NCI-H2171 (cell line): Measurements from ENCODE around the gene RNGTT.
A peak's percentile ranks its signal among the peaks of the same experiment; 100 is the strongest.
"Not testable (repeated sequence)": the region's sequence is repeated elsewhere in the genome, so short reads cannot be mapped to it uniquely, and the experiment has no call there.

Experiments
- DNase-seq: peaks from one replicate; lab custom pipeline; 2025; lab: John Stamatoyannopoulos, UW

Gene RNGTT

GRCh38 chr6:88963139-88964090 lies at the start of gene RNGTT:
TSS of gene RNGTT (minus strand) at chr6:88963618. CDS start at chr6:88963409, 209 bp downstream.
- DNase-seq = peak; percentile 98

- DNase-seq = no peak
Observed at GRCh38 chr6:89011436-89011835, 48.0 kb upstream of the RNGTT start.

DNA sequence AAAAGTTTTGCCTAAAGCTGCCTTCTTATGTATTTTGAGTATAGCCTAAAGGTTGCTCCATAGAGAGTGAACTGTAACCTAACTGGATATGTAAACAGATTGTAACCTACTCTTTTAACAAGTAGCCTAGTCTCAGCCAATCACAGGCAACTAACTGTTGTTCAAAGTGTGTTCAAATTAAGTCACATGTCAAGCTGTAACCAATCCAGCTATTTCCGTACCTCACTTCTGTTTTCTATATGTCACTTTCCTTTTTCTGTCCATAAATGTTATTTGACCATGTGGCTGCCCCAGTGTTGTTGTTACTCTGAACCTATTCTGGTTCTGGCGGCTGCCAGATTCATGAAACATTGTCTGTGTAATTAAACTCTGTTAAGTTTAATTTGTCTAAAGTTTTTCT lies 47.4 kb upstream of the RNGTT start:
- no peak for DNase-seq

- no peak for DNase-seq
Observed at GRCh38 chr6:89009624-89010059, 46.2 kb upstream of the RNGTT start.

DNA sequence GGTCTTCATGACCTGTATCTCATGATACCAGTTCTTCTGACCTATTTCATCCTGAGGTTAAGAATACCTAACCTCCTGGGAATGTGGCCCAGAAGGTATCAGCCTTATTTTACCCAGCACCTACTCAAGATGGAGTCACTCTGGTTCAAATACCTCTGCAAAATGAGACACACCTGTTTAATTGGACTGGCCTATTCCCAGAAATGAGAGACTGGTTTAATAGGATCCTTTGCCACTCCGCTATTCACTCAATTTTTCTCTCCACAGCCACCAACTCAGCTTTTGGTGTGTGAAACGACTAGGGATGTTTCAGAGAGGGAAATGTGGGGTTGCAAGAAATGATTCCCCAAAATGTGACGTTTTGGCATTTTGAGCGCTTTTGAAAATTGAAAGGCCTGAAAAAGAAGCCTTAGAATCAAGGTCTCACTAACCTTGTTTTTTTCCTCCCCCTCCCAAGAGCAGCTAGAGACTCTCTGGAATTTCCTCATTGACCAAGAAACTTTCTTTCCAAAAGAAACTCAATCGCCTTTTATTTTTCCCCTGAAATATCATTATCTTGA lies 45.5 kb upstream of the RNGTT start:
- no peak for DNase-seq

- no peak for DNase-seq
Observed at GRCh38 chr6:89008001-89008814, 44.8 kb upstream of the RNGTT start.

- no peak for DNase-seq
Observed at GRCh38 chr6:89007209-89008000, 44.0 kb upstream of the RNGTT start.

DNA sequence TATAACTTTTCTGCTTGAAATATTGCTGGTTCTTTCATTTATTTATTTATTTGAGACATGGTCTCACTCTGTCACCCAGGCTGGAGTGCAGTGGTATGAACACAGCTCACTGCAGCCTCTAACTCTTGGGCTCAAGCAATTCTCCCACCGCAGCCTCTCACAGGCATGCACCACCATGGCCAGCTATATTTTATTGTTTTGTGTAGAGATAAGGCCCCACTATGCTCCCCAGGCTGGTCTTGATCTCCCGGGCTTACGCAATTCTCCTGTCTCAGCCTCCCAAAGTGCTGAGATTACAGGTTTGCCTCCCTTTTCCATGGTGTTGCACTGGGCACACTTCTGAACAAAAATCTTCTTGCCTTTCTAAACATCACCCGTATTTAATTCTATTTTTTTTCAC lies 39.1 kb upstream of the RNGTT start:
- no peak for DNase-seq

- DNase-seq = no peak
Observed at GRCh38 chr6:88997327-88997726, 33.9 kb upstream of the RNGTT start.

- DNase-seq = no peak
Observed at GRCh38 chr6:88992741-88993552, 29.5 kb upstream of the RNGTT start.

GRCh38 chr6:88989215-88989614 lies 25.8 kb upstream of the RNGTT start:
- DNase-seq = no peak

GRCh38 chr6:88987922-88988321 lies 24.5 kb upstream of the RNGTT start:
- DNase-seq = no peak

GRCh38 chr6:88985901-88986300 lies 22.5 kb upstream of the RNGTT start:
- DNase-seq = no peak

DNA sequence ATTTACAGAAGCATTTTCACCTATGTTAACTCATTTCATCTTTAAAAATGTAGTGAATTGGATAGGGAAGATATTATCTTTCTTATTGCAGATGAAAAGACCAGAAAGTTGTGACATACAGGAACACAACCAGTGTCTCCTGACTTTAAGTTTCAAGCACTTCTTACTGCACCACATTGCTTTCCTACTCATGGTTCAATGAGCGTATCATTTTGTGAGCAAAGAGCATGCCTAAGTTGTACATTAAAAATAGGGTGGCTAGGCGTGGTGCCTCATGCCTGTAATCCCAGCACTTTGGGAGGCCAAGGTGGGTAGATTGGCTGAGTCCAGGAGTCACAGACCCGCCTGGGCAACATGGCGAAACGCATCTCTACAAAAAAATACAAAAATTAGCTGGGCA lies 21.2 kb upstream of the RNGTT start:
- no peak for DNase-seq

- DNase-seq = no peak
Observed at GRCh38 chr6:88984152-88984551, 20.7 kb upstream of the RNGTT start.

DNA sequence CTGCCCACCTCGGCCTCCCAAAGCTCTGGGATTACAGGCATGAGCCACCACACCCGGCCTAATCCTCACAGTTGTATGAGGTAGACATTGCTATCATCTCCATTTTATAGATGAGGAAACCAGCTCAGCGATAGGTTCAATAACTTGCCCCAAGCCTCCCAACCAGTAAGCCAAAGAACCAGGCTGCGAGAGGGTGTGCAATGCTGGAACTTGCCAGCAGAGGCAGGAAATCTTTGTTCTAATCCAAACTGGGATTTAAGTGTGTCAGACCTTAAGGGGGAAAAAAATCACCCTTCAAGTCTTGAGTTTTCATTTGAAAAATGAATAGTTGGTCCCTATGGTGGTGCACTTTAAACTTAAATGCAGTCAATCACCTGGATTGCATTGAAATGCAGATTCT lies 20.1 kb upstream of the RNGTT start:
- DNase-seq = no peak

GRCh38 chr6:88983129-88983528 lies 19.7 kb upstream of the RNGTT start:
- DNase-seq = not testable (repeated sequence)

DNA sequence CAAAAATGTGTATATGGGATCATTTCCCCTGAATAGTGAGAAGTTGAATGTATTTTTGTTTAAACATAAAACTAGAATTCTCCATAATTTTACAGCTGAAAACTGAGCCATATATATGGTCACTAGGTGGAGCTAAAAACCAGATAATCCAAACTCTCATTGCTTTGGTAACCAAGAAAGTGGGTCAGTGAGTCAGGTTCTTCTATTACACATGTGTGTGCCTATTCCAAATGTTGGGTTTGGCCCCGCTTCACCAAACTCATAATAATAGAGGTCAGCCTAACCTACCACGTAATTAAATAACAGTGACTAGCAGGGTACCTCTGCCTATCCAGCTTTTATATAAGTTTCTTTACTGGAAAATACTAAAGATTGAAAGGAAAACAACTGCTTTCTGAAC lies 19.3 kb upstream of the RNGTT start:
- peak; percentile 17 for DNase-seq

DNA sequence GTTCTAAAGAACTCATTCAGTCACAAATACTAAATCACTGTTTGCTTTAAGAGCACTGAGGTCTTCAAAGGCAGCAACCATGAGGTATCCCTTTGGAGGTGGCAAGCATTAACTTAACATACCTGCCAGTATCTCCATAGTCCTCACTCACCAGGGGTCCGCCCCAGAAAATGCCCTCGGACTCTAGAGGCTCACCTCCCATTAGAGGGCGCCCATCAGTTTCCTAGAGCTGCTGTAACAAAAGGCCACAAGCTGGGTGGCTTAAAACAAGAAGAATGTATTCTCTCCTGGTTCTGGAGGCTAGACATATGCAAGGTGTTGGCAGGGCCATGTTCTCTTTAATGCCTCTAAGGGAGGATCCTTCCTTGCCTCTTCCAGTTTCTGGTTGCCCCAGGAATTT lies 12.0 kb upstream of the RNGTT start:
- DNase-seq = no peak

- no peak for DNase-seq
Observed at GRCh38 chr6:88972504-88973423, 9.3 kb upstream of the RNGTT start.
